ENCODE measurements around the gene UGT8.

UGT8 gene

GRCh38 chr4:114653675-114654074, 55.1 kb downstream of the UGT8 start:
- TF ChIP-seq SPI1 (IDR thresholded peaks at IDR 0.05; ENCODE audit: borderline replicate concordance, low read depth): no peak
- no peak for TF ChIP-seq REST (IDR thresholded peaks at IDR 0.05; ENCODE audit: insufficient replicate concordance, low read depth)
- TF ChIP-seq POLR2AphosphoS5 (IDR thresholded peaks at IDR 0.05; ENCODE audit: low read depth): no peak
- no peak for TF ChIP-seq CTCF (IDR thresholded peaks at IDR 0.05; ENCODE audit: insufficient read depth, low read length)
- TF ChIP-seq GABPA (IDR thresholded peaks at IDR 0.05; ENCODE audit: low read depth): no peak
- Histone ChIP-seq H3K27ac (replicated peaks) (no peak overlapping the region), H3K4me3 (replicated peaks; ENCODE audit: insufficient read depth, low read length) (no peak overlapping the region), H3K27me3 (ENCODE audit: insufficient read depth, poor library complexity, severe bottlenecking) (no peaks in the 10 kb centered on the region)
- DNase-seq (ENCODE audit: low read depth in 1 of 2, low spot score in 1 of 2): no peak

- H3K27ac ChIP-seq (replicated peaks): no peak overlapping the region
- H3K4me3 ChIP-seq (replicated peaks; ENCODE audit: insufficient read depth, low read length): no peak overlapping the region
- H3K27me3 ChIP-seq (ENCODE audit: insufficient read depth, poor library complexity, severe bottlenecking): no peaks in the 10 kb centered on the region
- DNase-seq (ENCODE audit: low read depth in 1 of 2, low spot score in 1 of 2): no peak
- TF ChIP-seq POLR2AphosphoS5 (IDR thresholded peaks at IDR 0.05; ENCODE audit: low read depth): no peak
- no peak for TF ChIP-seq CTCF (IDR thresholded peaks at IDR 0.05; ENCODE audit: insufficient read depth, low read length)
- TF ChIP-seq REST (IDR thresholded peaks at IDR 0.05; ENCODE audit: insufficient replicate concordance, low read depth): no peak
- TF ChIP-seq GABPA (IDR thresholded peaks at IDR 0.05; ENCODE audit: low read depth): no peak
- TF ChIP-seq SPI1 (IDR thresholded peaks at IDR 0.05; ENCODE audit: borderline replicate concordance, low read depth): no peak
These were observed 56.0 kb downstream of the UGT8 start for GRCh38 chr4:114654592-114654991.

GRCh38 chr4:114658179-114658578, 59.6 kb downstream of the UGT8 start:
- DNase-seq (ENCODE audit: low read depth in 1 of 2, low spot score in 1 of 2): no peak
- TF ChIP-seq POLR2AphosphoS5 (IDR thresholded peaks at IDR 0.05; ENCODE audit: low read depth): no peak
- TF ChIP-seq REST (IDR thresholded peaks at IDR 0.05; ENCODE audit: insufficient replicate concordance, low read depth): no peak
- no peak for TF ChIP-seq SPI1 (IDR thresholded peaks at IDR 0.05; ENCODE audit: borderline replicate concordance, low read depth)
- TF ChIP-seq GABPA (IDR thresholded peaks at IDR 0.05; ENCODE audit: low read depth): no peak
- no peak for TF ChIP-seq CTCF (IDR thresholded peaks at IDR 0.05; ENCODE audit: insufficient read depth, low read length)
- H3K27me3 ChIP-seq (ENCODE audit: insufficient read depth, poor library complexity, severe bottlenecking): no peaks in the 10 kb centered on the region
- H3K27ac ChIP-seq (replicated peaks): no peak overlapping the region
- no peak overlapping the region for H3K4me3 ChIP-seq (replicated peaks; ENCODE audit: insufficient read depth, low read length)

All from HL-60 (cell line).